Loucy (cell line): Measurements from ENCODE around the gene IP6K2.

Experiments used
- H2AFZ ChIP-seq: fragments of 200-600 bp; sonication (generic); 2 replicates; pipeline ENCODE4 v1.6.0; 2016; ENCODE audit warnings: antibody characterized with exemption, mild to moderate bottlenecking, low read length, moderate library complexity
- H3F3A ChIP-seq: fragments of 200-600 bp; 2 replicates; pipeline ENCODE4 v1.6.0; 2016; ENCODE audit warnings: antibody characterized with exemption, low read depth, mild to moderate bottlenecking
- H3K27me3 ChIP-seq: fragments of 200-600 bp; sonication (generic); 2 replicates; pipeline ENCODE4 v1.6.1; 2014; ENCODE audit warnings: low read length, mild to moderate bottlenecking; ENCODE audit not compliant: insufficient read depth, poor library complexity, severe bottlenecking
- H3K36me3 ChIP-seq: fragments of 200-600 bp; sonication (generic); 2 replicates; pipeline ENCODE4 v1.6.1; 2016; ENCODE audit warnings: low read length; ENCODE audit not compliant: insufficient read depth
- H3K4me1 ChIP-seq: fragments of 200-600 bp; sonication (generic); 2 replicates; pipeline ENCODE4 v1.5.1; 2014; ENCODE audit warnings: low read length, mild to moderate bottlenecking; ENCODE audit not compliant: insufficient read depth, poor library complexity, severe bottlenecking
- H3K4me2 ChIP-seq: fragments of 200-600 bp; sonication (generic); 2 replicates; pipeline ENCODE4 v1.6.0; 2014; ENCODE audit warnings: antibody characterized with exemption, low read length, low read depth, mild to moderate bottlenecking; ENCODE audit not compliant: poor library complexity, severe bottlenecking
- H3K4me3 ChIP-seq: fragments of 200-600 bp; sonication (generic); 2 replicates; pipeline ENCODE4 v1.5.1; 2014; ENCODE audit warnings: low read length, mild to moderate bottlenecking, mixed read lengths; ENCODE audit not compliant: poor library complexity, severe bottlenecking
- H3K79me2 ChIP-seq: fragments of 200-600 bp; sonication (generic); 2 replicates; pipeline ENCODE4 v1.6.1; 2014; ENCODE audit warnings: low read length; ENCODE audit not compliant: insufficient read depth
- H3K9ac ChIP-seq: fragments of 200-600 bp; sonication (generic); 2 replicates; pipeline ENCODE4 v1.6.0; 2014; ENCODE audit warnings: mild to moderate bottlenecking, low read depth, low read length, moderate library complexity; ENCODE audit not compliant: poor library complexity, severe bottlenecking
- H3K9me2 ChIP-seq: fragments of 200-600 bp; sonication (generic); replicated peaks from 2 replicates; pipeline ENCODE4 v1.6.1; 2016; ENCODE audit warnings: low read depth, low read length, mixed read lengths
- H3K9me3 ChIP-seq: fragments of 200-600 bp; sonication (generic); 2 replicates; pipeline ENCODE4 v1.6.1; 2014; ENCODE audit warnings: mild to moderate bottlenecking, antibody characterized with exemption, low read length, low read depth; ENCODE audit not compliant: insufficient read depth
- H4K20me1 ChIP-seq: fragments of 200-600 bp; sonication (generic); 2 replicates; pipeline ENCODE4 v1.6.0; 2014; ENCODE audit warnings: antibody characterized with exemption, low read length, mild to moderate bottlenecking; ENCODE audit not compliant: insufficient read depth, poor library complexity, severe bottlenecking
- EZH2phosphoT487 ChIP-seq: fragments of 200-600 bp; IDR thresholded peaks from 2 replicates; pipeline ENCODE4 v1.6.1; 2018; ENCODE audit warnings: antibody characterized with exemption, mild to moderate bottlenecking, moderate library complexity, borderline replicate concordance
- TF ChIP-seq, protein P1 (sequence below): fragments of 200-600 bp; sonication (generic); conservative IDR thresholded peaks from 2 replicates; pipeline ENCODE4 v1.5.1; 2014; ENCODE audit warnings: mild to moderate bottlenecking, antibody characterized with exemption, low read length

Gene IP6K2

DNA sequence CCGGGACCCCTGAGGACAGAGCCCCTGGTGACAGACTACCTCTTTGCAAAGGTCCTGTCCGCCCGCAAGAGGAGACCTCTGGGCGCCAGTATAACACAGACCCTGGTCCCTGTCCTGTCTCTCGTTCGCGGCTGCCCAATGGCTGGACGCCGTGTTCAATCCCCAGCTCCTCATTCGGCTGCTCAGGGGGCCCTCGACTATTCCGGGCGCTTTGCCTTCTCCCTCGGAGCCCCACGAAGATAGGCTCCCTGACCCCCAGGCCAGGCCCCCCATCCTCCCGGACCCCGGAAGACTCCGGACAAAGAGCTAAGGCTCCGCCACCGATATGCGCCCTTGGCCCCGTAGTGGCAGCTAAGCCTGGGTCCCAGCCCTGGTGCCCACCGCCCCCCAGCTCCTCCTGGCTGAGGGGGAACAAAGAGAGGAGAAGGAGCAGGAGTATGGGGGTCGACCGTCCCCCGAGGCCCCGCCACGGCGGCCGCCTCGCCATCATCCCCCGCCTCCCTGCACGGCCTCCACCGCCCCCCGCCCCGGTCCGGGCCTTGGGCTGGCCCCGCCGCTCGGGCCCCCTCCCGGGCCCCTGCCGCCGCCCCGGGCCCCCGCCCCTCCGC is 54.8 kb downstream of the IP6K2 start:
- Histone ChIP-seq H4K20me1 (no peaks in the 10 kb centered on the region), H3K27me3 (no peaks in the 10 kb centered on the region), H3K36me3 (no peaks in the 10 kb centered on the region), H3K9me3 (no peaks in the 10 kb centered on the region), H3K4me1 (no peaks in the 10 kb centered on the region), H3F3A (no peaks in the 10 kb centered on the region), H3K4me3 (no peak overlapping the region), H3K79me2 (no peaks in the 10 kb centered on the region), H3K9ac (no peak overlapping the region), H3K9me2 (no peaks in the 10 kb centered on the region), H3K4me2 (peak overlapping the region; percentile 72), H2AFZ (no peak overlapping the region)
- no peak for TF ChIP-seq EZH2phosphoT487
- TF ChIP-seq, protein P1, sequence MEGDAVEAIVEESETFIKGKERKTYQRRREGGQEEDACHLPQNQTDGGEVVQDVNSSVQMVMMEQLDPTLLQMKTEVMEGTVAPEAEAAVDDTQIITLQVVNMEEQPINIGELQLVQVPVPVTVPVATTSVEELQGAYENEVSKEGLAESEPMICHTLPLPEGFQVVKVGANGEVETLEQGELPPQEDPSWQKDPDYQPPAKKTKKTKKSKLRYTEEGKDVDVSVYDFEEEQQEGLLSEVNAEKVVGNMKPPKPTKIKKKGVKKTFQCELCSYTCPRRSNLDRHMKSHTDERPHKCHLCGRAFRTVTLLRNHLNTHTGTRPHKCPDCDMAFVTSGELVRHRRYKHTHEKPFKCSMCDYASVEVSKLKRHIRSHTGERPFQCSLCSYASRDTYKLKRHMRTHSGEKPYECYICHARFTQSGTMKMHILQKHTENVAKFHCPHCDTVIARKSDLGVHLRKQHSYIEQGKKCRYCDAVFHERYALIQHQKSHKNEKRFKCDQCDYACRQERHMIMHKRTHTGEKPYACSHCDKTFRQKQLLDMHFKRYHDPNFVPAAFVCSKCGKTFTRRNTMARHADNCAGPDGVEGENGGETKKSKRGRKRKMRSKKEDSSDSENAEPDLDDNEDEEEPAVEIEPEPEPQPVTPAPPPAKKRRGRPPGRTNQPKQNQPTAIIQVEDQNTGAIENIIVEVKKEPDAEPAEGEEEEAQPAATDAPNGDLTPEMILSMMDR = no peak

DNA sequence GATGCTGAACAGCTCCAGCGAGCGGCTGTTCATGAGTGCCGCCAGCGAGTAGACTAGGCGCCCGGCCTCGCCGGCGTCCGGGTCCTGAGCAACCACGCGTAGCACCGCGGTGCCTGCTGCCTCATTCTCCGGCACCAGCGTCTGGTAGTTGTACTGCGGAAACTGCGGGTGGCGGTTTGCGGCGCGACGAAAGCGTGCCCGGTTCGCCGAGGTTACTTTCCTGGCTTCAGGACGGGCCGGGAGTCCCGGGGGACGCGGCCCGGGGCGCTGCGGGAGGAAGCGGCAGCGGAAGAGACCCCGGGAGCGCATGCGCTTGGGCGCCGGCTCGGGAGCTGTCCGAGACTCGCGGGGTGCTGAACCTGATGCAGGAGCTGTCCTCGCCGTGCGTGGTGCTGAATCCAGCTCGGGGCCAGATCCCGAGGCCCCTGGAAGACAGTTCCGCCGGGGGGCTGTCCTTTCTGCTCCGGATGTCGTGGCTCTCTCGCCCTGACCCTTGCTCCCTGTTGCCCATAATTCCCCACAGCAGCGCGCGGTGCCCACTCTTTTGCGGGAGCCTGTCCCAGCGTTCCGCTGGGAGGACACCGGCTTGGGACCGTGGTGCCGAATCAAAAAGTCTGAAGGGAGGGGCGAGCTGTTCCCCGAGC is 55.4 kb downstream of the IP6K2 start:
- H3K4me2 ChIP-seq = peak overlapping the region; percentile 72

DNA sequence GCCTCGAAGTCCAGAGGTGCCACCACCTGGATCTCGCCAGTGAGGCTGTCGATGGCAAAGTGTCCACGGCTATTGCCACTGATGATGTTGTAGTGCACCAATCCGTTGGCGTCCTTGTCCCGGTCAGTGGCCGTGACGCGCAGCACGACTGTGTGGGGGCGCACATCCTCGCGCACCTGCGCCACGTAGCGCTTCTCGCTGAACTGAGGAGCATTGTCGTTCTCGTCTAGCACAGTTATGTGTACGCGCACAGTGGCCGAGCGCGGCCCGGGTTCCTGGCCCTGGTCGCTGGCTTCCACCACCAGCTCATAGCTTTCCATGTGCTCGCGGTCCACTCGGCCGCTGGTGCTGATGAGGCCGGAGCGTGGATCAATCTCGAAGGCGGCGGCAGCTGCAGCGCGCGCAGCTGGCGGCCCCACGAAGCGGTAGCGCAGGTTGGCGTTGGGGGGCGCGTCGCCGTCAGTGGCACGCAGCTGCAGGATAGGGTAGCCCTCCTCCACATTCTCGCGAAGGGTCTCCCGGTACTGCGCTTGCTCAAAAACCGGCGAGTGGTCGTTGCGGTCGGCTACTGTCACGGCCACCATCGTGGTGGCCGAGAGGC is 56.1 kb downstream of the IP6K2 start:
- Histone ChIP-seq H3K79me2 (no peaks in the 10 kb centered on the region), H3K9ac (no peak overlapping the region), H3K4me1 (no peaks in the 10 kb centered on the region), H2AFZ (no peak overlapping the region), H4K20me1 (no peaks in the 10 kb centered on the region), H3K9me2 (no peaks in the 10 kb centered on the region), H3F3A (no peaks in the 10 kb centered on the region), H3K9me3 (no peaks in the 10 kb centered on the region), H3K36me3 (no peaks in the 10 kb centered on the region), H3K4me2 (peak overlapping the region; percentile 72), H3K4me3 (peak overlapping the region; percentile 63), H3K27me3 (no peaks in the 10 kb centered on the region)
- no peak for TF ChIP-seq EZH2phosphoT487
- TF ChIP-seq, protein P1 = no peak

More for the DNA sequence above, 55.4 kb downstream of the IP6K2 start:
- Histone ChIP-seq H3K27me3 (no peaks in the 10 kb centered on the region), H3K9me2 (no peaks in the 10 kb centered on the region), H3K9ac (no peak overlapping the region), H3K36me3 (no peaks in the 10 kb centered on the region), H3K9me3 (no peaks in the 10 kb centered on the region), H3K4me3 (peak overlapping the region; percentile 63), H3K4me1 (no peaks in the 10 kb centered on the region), H3F3A (no peaks in the 10 kb centered on the region), H2AFZ (no peak overlapping the region; the same call in 1 of the 2 replicates), H4K20me1 (no peaks in the 10 kb centered on the region), H3K79me2 (no peaks in the 10 kb centered on the region)
- no peak for TF ChIP-seq EZH2phosphoT487
- TF ChIP-seq, protein P1 = no peak
